Naive thymus-derived CD4-positive, alpha-beta T cell (primary cell): ENCODE results near the gene COPE. TPM values are rescaled to one million over a fixed set of nuclear protein-coding genes. Genes with fewer than 3 reads are reported as not detected.
"Not testable (repeated sequence)": the region's sequence is repeated elsewhere in the genome, so short reads cannot be mapped to it uniquely, and the experiment has no call there.

Experiments used
- ATAC-seq: fragments of 150-1000 bp; cut with Tn5 transposase; 2 replicates; pipeline ENCODE4 v1.10.0; 2021; ENCODE audit warnings: mild to moderate bottlenecking, moderate library complexity
- CTCF ChIA-PET: fragments of 350-600 bp; sonication (Branson Sonifier 250); formaldehyde crosslinking; loops from one replicate; lab custom pipeline; 2021; ENCODE audit warnings: antibody characterized with exemption; lab: Charles Lee
- POLR2A ChIA-PET: fragments of 350-600 bp; sonication (Branson Sonifier 250); formaldehyde crosslinking; loops from one replicate; lab custom pipeline; 2021; ENCODE audit warnings: antibody characterized with exemption, inconsistent platforms; lab: Charles Lee
- DNase-seq, 9 donors: peaks; one replicate each; pipeline versions ENCODE4 v3.0.0 to v3.0.0-alpha.2; 2020 to 2022; ENCODE audit warnings: mixed read lengths in 1 of 9
- H3K27ac ChIP-seq: one replicate; pipeline ENCODE4 v1.7.0; 2013; ENCODE audit warnings: mild to moderate bottlenecking, low read depth, low read length, moderate library complexity
- H3K27me3 ChIP-seq, 2 donors: one replicate each; pipeline ENCODE4 v1.7.0; 2013; ENCODE audit warnings: low read length in 2 of 2, mild to moderate bottlenecking in 2 of 2, moderate library complexity in 2 of 2; ENCODE audit not compliant: control insufficient read depth in 2 of 2, insufficient read depth in 2 of 2
- H3K36me3 ChIP-seq, 3 experiments: 1 replicate in 2 of 3; 2 replicates in 1 of 3; pipeline ENCODE4 v1.7.0; 2013; ENCODE audit warnings: low read length in 3 of 3, mild to moderate bottlenecking in 3 of 3, moderate library complexity in 1 of 3; ENCODE audit not compliant: insufficient read depth in 3 of 3, control insufficient read depth in 2 of 3
- H3K4me1 ChIP-seq, 2 donors: one replicate each; pipeline ENCODE4 v1.7.0; 2013; ENCODE audit warnings: low read length in 2 of 2, mild to moderate bottlenecking in 2 of 2, moderate library complexity in 1 of 2; ENCODE audit not compliant: control insufficient read depth in 2 of 2, insufficient read depth in 2 of 2
- H3K4me3 ChIP-seq: 2 replicates; pipeline ENCODE4 v1.7.0; 2013; ENCODE audit warnings: mild to moderate bottlenecking, low read length
- H3K9me3 ChIP-seq, 3 experiments: 1 replicate in 2 of 3; 2 replicates in 1 of 3; pipeline ENCODE4 v1.7.0; 2013; ENCODE audit warnings: low read length in 3 of 3; ENCODE audit not compliant: control insufficient read depth in 2 of 3
- H3K27ac Mint-ChIP-seq, 9 donors: one replicate each; pipeline ENCODE4 v1.8.0; 2020 to 2022; ENCODE audit warnings: mixed read lengths in 9 of 9, mild to moderate bottlenecking in 8 of 9, moderate library complexity in 5 of 9, inconsistent platforms in 2 of 9
- H3K27me3 Mint-ChIP-seq, 5 donors: one replicate each; pipeline ENCODE4 v1.8.0; 2021 to 2022; ENCODE audit warnings: mixed read lengths in 5 of 5, mild to moderate bottlenecking in 1 of 5
- H3K36me3 Mint-ChIP-seq, 5 donors: one replicate each; pipeline ENCODE4 v1.8.0; 2020 to 2022; ENCODE audit warnings: mixed read lengths in 5 of 5, mild to moderate bottlenecking in 3 of 5, inconsistent platforms in 1 of 5
- H3K4me1 Mint-ChIP-seq, 7 donors: one replicate each; pipeline ENCODE4 v1.8.0; 2020 to 2022; ENCODE audit warnings: mixed read lengths in 7 of 7, mild to moderate bottlenecking in 3 of 7, inconsistent platforms in 1 of 7
- H3K4me3 Mint-ChIP-seq, 10 donors: one replicate each; pipeline ENCODE4 v1.8.0; 2020 to 2022; ENCODE audit warnings: mild to moderate bottlenecking in 10 of 10, mixed read lengths in 10 of 10, moderate library complexity in 6 of 10, inconsistent platforms in 2 of 10
- H3K9me3 Mint-ChIP-seq, 11 donors: one replicate each; pipeline ENCODE4 v1.8.0; 2020 to 2022; ENCODE audit warnings: mixed read lengths in 11 of 11, mild to moderate bottlenecking in 4 of 11, inconsistent platforms in 1 of 11, moderate library complexity in 1 of 11
- intact Hi-C, 2 donors: fragments of 100-400 bp; cut with micrococcal nuclease; formaldehyde crosslinking; loops; one replicate each; pipeline ENCODE4 v1.15.1; 2023
- polyA plus RNA-seq, 2 donors: library from polyadenylated mRNA; unstranded; fragments of 300-500 nt; fragmentation: Illumina TruSeq; gene quantifications; one replicate each; pipeline ENCODE4 v1.2.3, GENCODE V29; 2021
- total RNA-seq, 6 experiments: library from RNA in 5 of 6; stranded (reverse) in 5 of 6; gene quantifications; 1 replicate in 5 of 6; 2 replicates in 1 of 6; pipeline ENCODE4 v1.2.3 and lab custom pipeline; 2021 to 2026

Gene COPE
- total and polyA plus RNA-seq, 7 experiments from 2014 or later = 124 to 283 (median 182) TPM

DNA sequence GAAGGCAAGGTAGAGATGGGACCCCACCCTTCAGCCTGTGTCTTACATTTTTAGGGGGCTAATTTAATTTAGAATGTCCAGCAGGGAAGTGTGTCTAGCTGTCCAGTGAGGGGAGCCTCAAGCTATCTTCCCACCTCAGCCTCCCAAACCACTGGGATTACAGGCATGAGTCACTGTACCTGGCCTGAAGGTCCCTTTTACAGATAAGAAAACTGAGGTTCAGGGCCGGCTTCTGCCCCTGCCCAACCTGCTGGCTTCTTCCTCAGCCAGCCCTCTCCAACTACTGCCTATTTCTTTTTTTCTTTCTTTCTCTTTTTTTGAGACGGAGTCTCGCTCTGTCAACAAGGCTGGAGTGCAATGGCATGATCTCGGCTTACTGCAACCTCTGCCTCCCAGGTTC is 41.2 kb upstream of the COPE start:
- Mint-ChIP-seq H3K36me3 (no peaks in the 10 kb centered on the region), H3K27me3 (peaks cover 0 to 14% (median 11%) of the 10 kb centered on the region in 5 donors), H3K9me3 (no peaks in the 10 kb centered on the region), H3K4me1 (peaks cover 11 to 14% (median 12%) of the 10 kb centered on the region in 7 donors), H3K27ac (no peak overlapping the region), H3K4me3 (no peak overlapping the region)
- Histone ChIP-seq H3K36me3 (no peaks in the 10 kb centered on the region), H3K4me3 (no peak overlapping the region), H3K27ac (no peak overlapping the region), H3K9me3 (no peaks in the 10 kb centered on the region), H3K4me1 (peaks cover 0 to 4% of the 10 kb centered on the region in 2 donors), H3K27me3 (no peaks in the 10 kb centered on the region)
- intact Hi-C loops = no loop called here
- DNase-seq = no peak
- CTCF ChIA-PET = no interaction called here
- POLR2A ChIA-PET = no interaction called here
- no peak for ATAC-seq

- Histone ChIP-seq H3K4me1 (no peaks in the 10 kb centered on the region), H3K27me3 (no peaks in the 10 kb centered on the region), H3K27ac (no peak overlapping the region), H3K36me3 (no peaks in the 10 kb centered on the region), H3K4me3 (no peak overlapping the region), H3K9me3 (no peaks in the 10 kb centered on the region)
- CTCF ChIA-PET = no interaction called here
- ATAC-seq = no peak
- peaks cover 0 to 2% (median 0%) of the 10 kb centered on the region in 7 donors for H3K4me1 Mint-ChIP-seq
- peaks cover 0 to 11% (median 0%) of the 10 kb centered on the region in 11 donors for H3K9me3 Mint-ChIP-seq
- H3K4me3 Mint-ChIP-seq = no peak overlapping the region
- intact Hi-C loops = no loop called here
- POLR2A ChIA-PET = no interaction called here
- no peaks in the 10 kb centered on the region for H3K36me3 Mint-ChIP-seq
- DNase-seq = no peak
- H3K27me3 Mint-ChIP-seq = no peaks in the 10 kb centered on the region
- no peak overlapping the region for H3K27ac Mint-ChIP-seq
Measured at GRCh38 chr19:18955042-18955441, 35.9 kb upstream of the COPE start.

DNA sequence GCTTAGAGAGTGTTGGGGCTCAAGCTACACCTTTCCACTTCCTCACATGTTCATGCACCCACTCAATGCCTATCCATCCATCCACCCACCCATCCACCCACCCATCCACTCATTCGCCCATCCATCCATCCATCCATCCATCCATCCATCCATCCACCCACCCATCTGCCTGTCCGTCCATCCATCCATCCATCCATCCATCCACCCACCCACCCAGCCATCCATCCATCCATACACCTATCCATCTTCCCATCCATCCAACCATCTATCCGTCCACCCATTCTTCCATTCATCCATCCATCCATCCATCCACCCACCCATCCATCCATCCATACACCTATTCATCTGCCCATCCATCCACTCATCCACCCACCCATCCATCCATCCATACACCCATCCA is 34.9 kb upstream of the COPE start:
- Histone ChIP-seq H3K27ac (no peak overlapping the region), H3K36me3 (no peaks in the 10 kb centered on the region), H3K4me3 (no peak overlapping the region), H3K9me3 (no peaks in the 10 kb centered on the region), H3K27me3 (no peaks in the 10 kb centered on the region), H3K4me1 (no peaks in the 10 kb centered on the region)
- Mint-ChIP-seq H3K4me3 (no peak overlapping the region), H3K36me3 (no peaks in the 10 kb centered on the region), H3K4me1 (peaks cover 0 to 2% (median 0%) of the 10 kb centered on the region in 7 donors), H3K27ac (no peak overlapping the region), H3K9me3 (peaks cover 0 to 11% (median 0%) of the 10 kb centered on the region in 11 donors), H3K27me3 (no peaks in the 10 kb centered on the region)
- POLR2A ChIA-PET = no interaction called here
- DNase-seq = no peak
- intact Hi-C loops = no loop called here
- CTCF ChIA-PET = no interaction called here
- ATAC-seq = no peak

GRCh38 chr19:18952364-18953003 is 33.3 kb upstream of the COPE start:
- H3K4me3 Mint-ChIP-seq, intact Hi-C loops, H3K4me1 ChIP-seq, ATAC-seq, H3K27ac Mint-ChIP-seq, H3K36me3 ChIP-seq, DNase-seq, H3K9me3 ChIP-seq, H3K27me3 ChIP-seq, H3K4me1 Mint-ChIP-seq, H3K27ac ChIP-seq, CTCF ChIA-PET, POLR2A ChIA-PET, H3K36me3 Mint-ChIP-seq, H3K4me3 ChIP-seq, H3K27me3 Mint-ChIP-seq: not testable (repeated sequence)
- peaks cover 0 to 11% (median 0%) of the 10 kb centered on the region in 11 donors for H3K9me3 Mint-ChIP-seq

DNA sequence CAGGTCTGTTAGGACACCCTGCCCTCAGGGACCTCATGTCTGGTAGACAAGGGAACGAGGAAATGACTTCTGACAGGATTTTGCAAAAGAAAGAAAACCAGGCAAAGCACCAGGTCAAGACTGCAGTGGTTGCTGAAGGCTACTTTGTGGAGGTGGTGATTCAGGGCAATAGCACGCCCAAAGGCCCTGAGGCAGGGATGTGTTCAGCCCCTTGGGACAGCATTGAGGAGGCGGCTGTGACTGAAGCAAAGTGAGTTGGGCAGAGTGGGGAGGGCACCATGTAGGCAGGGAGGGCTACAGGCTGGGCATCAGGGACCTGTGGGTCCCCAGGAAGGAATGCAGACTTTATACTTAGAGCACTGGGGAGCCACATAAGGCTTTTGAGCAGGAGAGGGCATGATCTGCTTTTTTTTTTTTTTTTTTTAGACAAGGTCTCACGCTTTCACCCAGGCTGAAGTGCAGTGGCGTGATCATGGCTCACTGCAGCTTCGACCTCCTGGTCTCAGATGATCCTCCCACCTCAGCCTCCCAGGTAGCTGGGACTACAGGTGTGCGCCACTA is 32.6 kb upstream of the COPE start:
- Mint-ChIP-seq H3K4me1 (peaks cover 0 to 2% (median 0%) of the 10 kb centered on the region in 7 donors), H3K27me3 (no peaks in the 10 kb centered on the region), H3K36me3 (no peaks in the 10 kb centered on the region), H3K9me3 (peaks cover 0 to 11% (median 0%) of the 10 kb centered on the region in 11 donors), H3K27ac (no peak overlapping the region), H3K4me3 (no peak overlapping the region)
- Histone ChIP-seq H3K4me1 (no peaks in the 10 kb centered on the region), H3K4me3 (no peak overlapping the region), H3K36me3 (no peaks in the 10 kb centered on the region), H3K27me3 (no peaks in the 10 kb centered on the region), H3K27ac (no peak overlapping the region), H3K9me3 (no peaks in the 10 kb centered on the region)
- POLR2A ChIA-PET = no interaction called here
- CTCF ChIA-PET = no interaction called here
- ATAC-seq (no peak), DNase-seq (no peak)
- intact Hi-C loops = no loop called here

GRCh38 chr19:18949858-18950257 is 30.7 kb upstream of the COPE start:
- Mint-ChIP-seq H3K4me1 (no peaks in the 10 kb centered on the region), H3K36me3 (no peaks in the 10 kb centered on the region), H3K4me3 (no peak overlapping the region), H3K9me3 (peaks cover 0 to 7% (median 0%) of the 10 kb centered on the region in 11 donors), H3K27ac (no peak overlapping the region), H3K27me3 (peaks cover 0 to 8% (median 6%) of the 10 kb centered on the region in 5 donors)
- no peak for ATAC-seq
- Histone ChIP-seq H3K27ac (no peak overlapping the region), H3K4me1 (no peaks in the 10 kb centered on the region), H3K27me3 (no peaks in the 10 kb centered on the region), H3K9me3 (no peaks in the 10 kb centered on the region), H3K4me3 (no peak overlapping the region), H3K36me3 (no peaks in the 10 kb centered on the region)
- no peak for DNase-seq
- intact Hi-C loops = no loop called here
- CTCF ChIA-PET = no interaction called here
- POLR2A ChIA-PET = no interaction called here

DNA sequence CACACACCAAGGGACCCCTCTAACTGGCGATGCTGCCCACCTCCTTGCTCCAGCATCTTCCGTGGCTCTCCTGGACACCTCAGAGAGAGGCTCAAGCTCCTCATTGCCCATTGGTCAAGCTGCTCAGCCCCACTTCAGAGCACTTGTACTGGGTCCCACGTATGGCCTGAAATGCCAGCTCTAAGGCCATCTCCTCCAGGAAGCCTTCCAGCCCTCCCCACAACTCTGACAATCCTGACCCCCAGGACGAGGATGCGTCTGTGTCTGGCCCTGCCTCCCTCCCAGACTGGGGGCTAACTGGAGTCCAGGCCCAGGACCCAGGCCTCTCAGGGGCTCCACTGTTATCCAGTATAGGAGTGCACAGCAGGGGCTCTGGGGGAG is 29.8 kb upstream of the COPE start:
- peaks cover 0 to 8% (median 6%) of the 10 kb centered on the region in 5 donors for H3K27me3 Mint-ChIP-seq
- intact Hi-C loops = no loop called here
- no peak overlapping the region for H3K27ac Mint-ChIP-seq
- DNase-seq (no peak), ATAC-seq (no peak)
- no peaks in the 10 kb centered on the region for H3K36me3 Mint-ChIP-seq
- CTCF ChIA-PET = no interaction called here
- Histone ChIP-seq H3K36me3 (no peaks in the 10 kb centered on the region), H3K4me1 (no peaks in the 10 kb centered on the region), H3K27me3 (no peaks in the 10 kb centered on the region), H3K4me3 (no peak overlapping the region), H3K27ac (no peak overlapping the region), H3K9me3 (no peaks in the 10 kb centered on the region)
- H3K9me3 Mint-ChIP-seq = no peaks in the 10 kb centered on the region
- no peak overlapping the region for H3K4me3 Mint-ChIP-seq
- POLR2A ChIA-PET = no interaction called here
- no peaks in the 10 kb centered on the region for H3K4me1 Mint-ChIP-seq
